Measurements from ENCODE around the gene ATP2B3. TPM values are rescaled to one million over a fixed set of nuclear protein-coding genes. Genes with fewer than 3 reads are reported as not detected.

The ATP2B3 gene
- total and polyA plus RNA-seq, 2 of the 4 experiments (the other 2 are of a cell fraction) = under 0.01 to 0.03 TPM

GRCh38 chrX:153515435-153515834 lies 2.0 kb upstream of the ATP2B3 start:
- Histone ChIP-seq H4K8ac (ENCODE audit: low read depth in 2 of 2, low read length in 2 of 2) (no peak overlapping the region), H3K4me3 (ENCODE audit: insufficient read depth, low read depth, low read length) (no peak overlapping the region), H2BK20ac (ENCODE audit: low read depth, low read length) (no peak overlapping the region), H3K27ac (ENCODE audit: insufficient read depth, low read length) (no peak overlapping the region), H2AK9ac (replicated peaks; ENCODE audit: low read depth, low read length, poor library complexity) (no peak overlapping the region), H3K23ac (ENCODE audit: low read depth, low read length) (no peak overlapping the region), H4K5ac (ENCODE audit: low read depth, low read length) (no peak overlapping the region), H2AFZ (replicated peaks; ENCODE audit: low read length, poor library complexity) (no peak overlapping the region), H3K14ac (replicated peaks; ENCODE audit: low read depth, low read length) (no peak overlapping the region), H3K4me2 (ENCODE audit: low read depth, low read length) (no peak overlapping the region), H3K9me3 (ENCODE audit: control insufficient read depth, insufficient read depth, low read length) (no peaks in the 10 kb centered on the region), H3K27me3 (ENCODE audit: control insufficient read depth, insufficient read depth, low read length) (peaks cover 27% of the 10 kb centered on the region), H4K20me1 (ENCODE audit: insufficient read depth, low read length) (no peaks in the 10 kb centered on the region), H2BK15ac (ENCODE audit: low read depth, low read length) (no peak overlapping the region), H3K79me1 (ENCODE audit: low read depth in 1 of 2, low read length in 2 of 2) (no peaks in the 10 kb centered on the region), H4K91ac (ENCODE audit: insufficient read depth, low read depth, low read length) (no peak overlapping the region), H3K9me1 (ENCODE audit: insufficient read depth, low read length) (no peaks in the 10 kb centered on the region; the same call in 1 of the 2 replicates), H3K9ac (ENCODE audit: low read depth, low read length) (no peak overlapping the region), H3K4me1 (ENCODE audit: control insufficient read depth, insufficient read depth, low read length) (peaks cover 2% of the 10 kb centered on the region; the same call in 1 of the 2 replicates), H3K36me3 (ENCODE audit: control insufficient read depth, insufficient read depth, low read length) (no peaks in the 10 kb centered on the region), H2AK5ac (ENCODE audit: low read depth, low read length) (no peak overlapping the region), H3K4ac (ENCODE audit: low read depth, low read length) (no peak overlapping the region), H2BK120ac (ENCODE audit: low read depth, low read length) (no peak overlapping the region), H3K18ac (ENCODE audit: low read depth, low read length) (no peak overlapping the region), H3K56ac (ENCODE audit: extremely low read depth, insufficient read depth, low read length) (no peak overlapping the region), H2BK5ac (ENCODE audit: low read depth, low read length, poor library complexity, severe bottlenecking) (no peak overlapping the region)
- no TSS peak for BruUV-seq (replicated peaks)
- dilution Hi-C loops (cut with HindIII; ENCODE audit: low sequenced_read_pairs, unreplicated experiment) (no loop called here), in situ Hi-C loops (cut with MboI; ENCODE audit: low sequenced_read_pairs) (no loop called here), intact Hi-C loops (cut with micrococcal nuclease) (no loop called here)
- WGBS, 2 experiments (ENCODE audit: extremely low coverage in 2 of 2, insufficient read length in 1 of 2) = 38% methylated on average over 2 of the region's 8 CpGs; no CpG with 5 or more reads in 1 of the 2 experiments
- ATAC-seq (ENCODE audit: low read depth) (no peak), DNase-seq (no peak)
- ChIA-PET POLR2A (ENCODE audit: unreplicated experiment) (no interaction called here), CTCF (no interaction called here)
- no peak for TF ChIP-seq FOS (IDR thresholded peaks at IDR 0.05; ENCODE audit: low read depth, low read length)
- no peak for TF ChIP-seq MXI1 (IDR thresholded peaks at IDR 0.05; ENCODE audit: borderline replicate concordance, low read depth, low read length)
- no peak for TF ChIP-seq MAFK (IDR thresholded peaks at IDR 0.05; ENCODE audit: low read depth, low read length)
- TF ChIP-seq MAZ (IDR thresholded peaks at IDR 0.05; ENCODE audit: borderline replicate concordance, low read depth, low read length) = no peak
- no peak for TF ChIP-seq ELK1 (IDR thresholded peaks at IDR 0.05; ENCODE audit: borderline replicate concordance, low read depth, low read length)
- TF ChIP-seq NFE2L2 (IDR thresholded peaks at IDR 0.05; ENCODE audit: low read depth, low read length) = no peak
- TF ChIP-seq POLR2A (IDR thresholded peaks at IDR 0.05; ENCODE audit: low read depth, low read length) = no peak
- no peak for TF ChIP-seq RAD21 (IDR thresholded peaks at IDR 0.05; ENCODE audit: low read length)
- no peak for TF ChIP-seq BHLHE40 (IDR thresholded peaks at IDR 0.05; ENCODE audit: low read depth, low read length)
- TF ChIP-seq SMC3 (IDR thresholded peaks at IDR 0.05; ENCODE audit: low read depth, low read length) = no peak
- TF ChIP-seq, protein P1, sequence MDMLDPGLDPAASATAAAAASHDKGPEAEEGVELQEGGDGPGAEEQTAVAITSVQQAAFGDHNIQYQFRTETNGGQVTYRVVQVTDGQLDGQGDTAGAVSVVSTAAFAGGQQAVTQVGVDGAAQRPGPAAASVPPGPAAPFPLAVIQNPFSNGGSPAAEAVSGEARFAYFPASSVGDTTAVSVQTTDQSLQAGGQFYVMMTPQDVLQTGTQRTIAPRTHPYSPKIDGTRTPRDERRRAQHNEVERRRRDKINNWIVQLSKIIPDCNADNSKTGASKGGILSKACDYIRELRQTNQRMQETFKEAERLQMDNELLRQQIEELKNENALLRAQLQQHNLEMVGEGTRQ (IDR thresholded peaks at IDR 0.05; ENCODE audit: low read depth, low read length) = no peak
- no peak for TF ChIP-seq CEBPB (IDR thresholded peaks at IDR 0.05; ENCODE audit: low read depth, low read length)
